B cell (primary cell): ENCODE results near the gene ALPK3. TPM values are rescaled to one million over a fixed set of nuclear protein-coding genes. Genes with fewer than 3 reads are reported as not detected.

ENCODE experiments used
- ATAC-seq: fragments of 200-7000 bp; cut with Tn5 transposase; one replicate; pipeline ENCODE4 v1.10.0; 2021; ENCODE audit warnings: low read depth, mild to moderate bottlenecking, moderate number of reproducible peaks, moderate library complexity
- CTCF ChIA-PET: fragments of 350-600 bp; sonication (Branson Sonifier 250); formaldehyde crosslinking; loops from one replicate; lab custom pipeline; 2021; ENCODE audit warnings: antibody characterized with exemption, inconsistent platforms; lab: Charles Lee
- POLR2A ChIA-PET: fragments of 350-600 bp; sonication (Branson Sonifier 250); formaldehyde crosslinking; loops from one replicate; lab custom pipeline; 2021; ENCODE audit warnings: antibody characterized with exemption; lab: Charles Lee
- DNase-seq: peaks from one replicate; pipeline ENCODE4 v3.0.0; 2013
- H2AFZ ChIP-seq: 2 replicates; pipeline ENCODE4 v1.6.1; 2012; ENCODE audit warnings: mild to moderate bottlenecking, low read depth, low read length; ENCODE audit not compliant: insufficient read depth, poor library complexity, severe bottlenecking
- H3K27ac ChIP-seq, 2 donors: 1 replicate in 1 of 2; 2 replicates in 1 of 2; pipeline ENCODE4 v1.5.1; 2012 to 2013; ENCODE audit warnings: low read length in 2 of 2, mild to moderate bottlenecking in 2 of 2, moderate library complexity in 1 of 2
- H3K27me3 ChIP-seq, 4 experiments: fragments of 200-600 bp in 1 of 4; sonication (generic) in 1 of 4; replicated peaks in 1 of 4; 1 replicate in 2 of 4; 2 replicates in 2 of 4; pipeline versions ENCODE4 v1.6.1 to v1.7.0; 2013 to 2016; ENCODE audit warnings: low read length in 3 of 4, mild to moderate bottlenecking in 2 of 4, mixed read lengths in 1 of 4, moderate library complexity in 1 of 4; ENCODE audit not compliant: insufficient read depth in 4 of 4, control insufficient read depth in 3 of 4; ENCODE audit errors: control extremely low read depth in 1 of 4
- H3K36me3 ChIP-seq, 2 experiments: replicated peaks in 1 of 2; 1 replicate in 1 of 2; 2 replicates in 1 of 2; pipeline versions ENCODE4 v1.6.1 to v1.7.1; 2013; ENCODE audit warnings: low read length in 1 of 2; ENCODE audit not compliant: insufficient read depth in 2 of 2, control insufficient read depth in 1 of 2; ENCODE audit errors: control extremely low read depth in 1 of 2, extremely low read depth in 1 of 2
- H3K4me1 ChIP-seq, 2 donors: fragments of 200-600 bp in 1 of 2; sonication (generic) in 1 of 2; 1 replicate in 1 of 2; 2 replicates in 1 of 2; pipeline versions ENCODE4 v1.5.1 to v1.6.1; 2013 to 2017; ENCODE audit warnings: low read length in 2 of 2; ENCODE audit not compliant: control insufficient read depth in 2 of 2, insufficient read depth in 2 of 2
- H3K4me2 ChIP-seq: replicated peaks from 2 replicates; pipeline ENCODE3; 2012; ENCODE audit warnings: mild to moderate bottlenecking, low read depth, low read length; ENCODE audit not compliant: poor library complexity, severe bottlenecking
- H3K4me3 ChIP-seq, 5 experiments: fragments of 200-600 bp in 1 of 5; sonication (generic) in 1 of 5; 1 replicate in 3 of 5; 2 replicates in 2 of 5; pipeline versions ENCODE4 v1.5.1 to v1.7.0; 2011 to 2016; ENCODE audit warnings: low read length in 4 of 5, mild to moderate bottlenecking in 4 of 5, low read depth in 2 of 5, control low read depth in 1 of 5, moderate library complexity in 1 of 5; ENCODE audit not compliant: insufficient read depth in 1 of 5; ENCODE audit errors: control extremely low read depth in 1 of 5, extremely low read depth in 1 of 5
- H3K79me2 ChIP-seq: fragments of 200-600 bp; sonication (generic); one replicate; pipeline ENCODE4 v1.6.0; 2016; ENCODE audit warnings: low read length; ENCODE audit not compliant: control insufficient read depth, insufficient read depth
- H3K9ac ChIP-seq: fragments of 200-600 bp; sonication (generic); 2 replicates; pipeline ENCODE4 v1.6.1; 2017; ENCODE audit warnings: mild to moderate bottlenecking, low read length, moderate library complexity
- H3K9me3 ChIP-seq, 3 donors: one replicate each; pipeline versions ENCODE4 v1.6.1 to v1.7.1; 2013; ENCODE audit warnings: low read length in 2 of 3; ENCODE audit not compliant: control insufficient read depth in 2 of 3, insufficient read depth in 1 of 3; ENCODE audit errors: control extremely low read depth in 1 of 3
- H4K20me1 ChIP-seq: 2 replicates; pipeline ENCODE4 v1.6.0; 2012; ENCODE audit warnings: mild to moderate bottlenecking, low read length; ENCODE audit not compliant: insufficient read depth, control insufficient read depth, poor library complexity, severe bottlenecking
- H3K27ac Mint-ChIP-seq: one replicate; pipeline ENCODE4 v1.8.0; 2021; ENCODE audit warnings: mixed read lengths
- H3K27me3 Mint-ChIP-seq: one replicate; pipeline ENCODE4 v1.8.0; 2021; ENCODE audit warnings: mixed read lengths
- H3K4me1 Mint-ChIP-seq: one replicate; pipeline ENCODE4 v1.8.0; 2021; ENCODE audit warnings: mixed read lengths
- H3K4me3 Mint-ChIP-seq: one replicate; pipeline ENCODE4 v1.8.0; 2021; ENCODE audit warnings: mixed read lengths
- H3K9me3 Mint-ChIP-seq: one replicate; pipeline ENCODE4 v1.8.0; 2022; ENCODE audit warnings: mixed read lengths; ENCODE audit not compliant: insufficient read depth
- EZH2 ChIP-seq: IDR thresholded peaks from 2 replicates; pipeline ENCODE4 v1.6.1; 2012; ENCODE audit warnings: borderline replicate concordance, low read depth, mild to moderate bottlenecking, moderate library complexity, low read length; ENCODE audit not compliant: insufficient read depth, poor library complexity, severe bottlenecking
- WGBS: methylation state at CpG from one replicate; pipeline ENCODE4 v1.1.5; 2013; ENCODE audit warnings: missing lambda C conversion rate; ENCODE audit not compliant: insufficient coverage; 5-methylcytosine and 5-hydroxymethylcytosine counted together
- intact Hi-C: fragments of 100-400 bp; cut with micrococcal nuclease; formaldehyde crosslinking; loops from one replicate; pipeline ENCODE4 v1.10.0; 2022
- polyA plus RNA-seq: library from polyadenylated mRNA; depleted of rRNA; stranded (reverse); fragments of >200 nt; gene quantifications from 2 replicates; pipeline ENCODE4 v1.2.3, GENCODE V29; 2012
- total RNA-seq, 2 donors: library from RNA; stranded (reverse); fragments of 120-200 nt in 1 of 2; gene quantifications; 1 replicate in 1 of 2; 2 replicates in 1 of 2; pipeline versions ENCODE4 v1.2.3 to v1.2.4, GENCODE V29; 2013 to 2022
- TF ChIP-seq, protein P1 (sequence below): fragments of 200-600 bp; IDR thresholded peaks from one replicate; pipeline ENCODE4 v1.8.0; 2022; ENCODE audit warnings: antibody characterized with exemption, mild to moderate bottlenecking

Gene ALPK3
- total and polyA plus RNA-seq, 2 donors (not counting 1 experiment from before 2014, with no cell fraction given) = 0.07 to 0.15 TPM

GRCh38 chr15:84869510-84869909 is 52.4 kb downstream of the ALPK3 start:
- intact Hi-C loops = no loop called here
- no peak overlapping the region for H3K9ac ChIP-seq
- DNase-seq (no peak), ATAC-seq (no peak)
- WGBS = 98% methylated on average over 3 of the region's 3 CpGs
- no peak overlapping the region for H3K27ac ChIP-seq
- H3K4me1 Mint-ChIP-seq = no peaks in the 10 kb centered on the region
- no peak overlapping the region for H3K27ac Mint-ChIP-seq
- POLR2A ChIA-PET = no interaction called here
- CTCF ChIA-PET = interaction anchor here (1.0 kb wide), 1 partner anchor 281 kb away, joined by 4 read pairs; no protein-coding TSS in a partner anchor
- TF ChIP-seq EZH2 = no peak
- TF ChIP-seq, protein P1, sequence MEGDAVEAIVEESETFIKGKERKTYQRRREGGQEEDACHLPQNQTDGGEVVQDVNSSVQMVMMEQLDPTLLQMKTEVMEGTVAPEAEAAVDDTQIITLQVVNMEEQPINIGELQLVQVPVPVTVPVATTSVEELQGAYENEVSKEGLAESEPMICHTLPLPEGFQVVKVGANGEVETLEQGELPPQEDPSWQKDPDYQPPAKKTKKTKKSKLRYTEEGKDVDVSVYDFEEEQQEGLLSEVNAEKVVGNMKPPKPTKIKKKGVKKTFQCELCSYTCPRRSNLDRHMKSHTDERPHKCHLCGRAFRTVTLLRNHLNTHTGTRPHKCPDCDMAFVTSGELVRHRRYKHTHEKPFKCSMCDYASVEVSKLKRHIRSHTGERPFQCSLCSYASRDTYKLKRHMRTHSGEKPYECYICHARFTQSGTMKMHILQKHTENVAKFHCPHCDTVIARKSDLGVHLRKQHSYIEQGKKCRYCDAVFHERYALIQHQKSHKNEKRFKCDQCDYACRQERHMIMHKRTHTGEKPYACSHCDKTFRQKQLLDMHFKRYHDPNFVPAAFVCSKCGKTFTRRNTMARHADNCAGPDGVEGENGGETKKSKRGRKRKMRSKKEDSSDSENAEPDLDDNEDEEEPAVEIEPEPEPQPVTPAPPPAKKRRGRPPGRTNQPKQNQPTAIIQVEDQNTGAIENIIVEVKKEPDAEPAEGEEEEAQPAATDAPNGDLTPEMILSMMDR = no peak
- H3K9me3 ChIP-seq = no peaks in the 10 kb centered on the region
- H3K4me1 ChIP-seq = no peaks in the 10 kb centered on the region
- H3K79me2 ChIP-seq = no peaks in the 10 kb centered on the region
- no peaks in the 10 kb centered on the region for H3K36me3 ChIP-seq
- no peaks in the 10 kb centered on the region for H3K27me3 Mint-ChIP-seq
- H2AFZ ChIP-seq = no peak overlapping the region
- H3K4me2 ChIP-seq = no peak overlapping the region
- H4K20me1 ChIP-seq = no peaks in the 10 kb centered on the region
- no peak overlapping the region for H3K4me3 ChIP-seq
- no peak overlapping the region for H3K4me3 Mint-ChIP-seq
- H3K9me3 Mint-ChIP-seq = no peaks in the 10 kb centered on the region
- no peaks in the 10 kb centered on the region for H3K27me3 ChIP-seq

DNA sequence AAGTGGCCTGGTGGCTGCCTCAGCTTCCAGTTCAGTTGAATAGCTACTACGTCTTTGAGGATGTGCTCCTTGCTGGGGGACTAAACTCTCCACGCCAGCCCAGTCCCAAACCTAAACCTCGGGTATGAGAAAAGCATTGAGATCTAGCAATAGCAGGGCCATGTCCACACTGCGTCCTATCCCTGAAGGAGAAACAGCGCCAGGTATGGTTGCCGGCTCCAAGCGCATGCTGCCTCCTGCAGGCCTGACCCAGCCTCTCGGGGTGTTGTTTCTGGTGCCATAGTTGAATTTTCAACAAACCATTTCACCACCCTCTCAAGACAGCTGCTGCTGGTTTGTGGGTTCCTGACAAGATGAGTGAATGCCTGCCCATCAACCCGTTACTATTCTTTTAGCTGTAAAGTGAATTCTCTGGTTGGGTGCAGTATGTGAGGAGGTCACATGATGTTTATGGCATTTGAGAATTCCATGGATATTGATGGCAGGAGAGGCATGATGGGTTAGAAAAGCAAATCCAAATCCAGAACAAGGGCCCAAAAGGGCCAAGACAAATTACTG is 54.4 kb downstream of the ALPK3 start:
- Histone ChIP-seq H2AFZ (no peak overlapping the region), H3K9ac (no peak overlapping the region), H3K79me2 (no peaks in the 10 kb centered on the region), H3K9me3 (no peaks in the 10 kb centered on the region), H3K4me2 (no peak overlapping the region), H3K27ac (no peak overlapping the region), H3K4me3 (no peak overlapping the region), H4K20me1 (no peaks in the 10 kb centered on the region), H3K27me3 (no peaks in the 10 kb centered on the region), H3K4me1 (no peaks in the 10 kb centered on the region), H3K36me3 (no peaks in the 10 kb centered on the region)
- Mint-ChIP-seq H3K4me1 (no peaks in the 10 kb centered on the region), H3K4me3 (no peak overlapping the region), H3K27ac (no peak overlapping the region), H3K27me3 (no peaks in the 10 kb centered on the region), H3K9me3 (no peaks in the 10 kb centered on the region)
- POLR2A ChIA-PET = no interaction called here
- CTCF ChIA-PET = interaction anchor here (1.0 to 2.2 kb wide), 3 partner anchors 273 to 284 kb away, joined by 3 to 8 read pairs (median 3); no protein-coding TSS in a partner anchor
- no peak for DNase-seq
- WGBS = 99% methylated on average over 8 of the region's 9 CpGs
- no peak for ATAC-seq
- TF ChIP-seq, protein P1 = no peak
- no peak for TF ChIP-seq EZH2
- intact Hi-C loops = no loop called here
